ENCODE data around the gene GJC1. TPM values are rescaled to one million over a fixed set of nuclear protein-coding genes. Genes with fewer than 3 reads are reported as not detected.

GJC1 gene
- total RNA-seq, 1 experiment from 2014 or later, result 31.6 TPM

DNA sequence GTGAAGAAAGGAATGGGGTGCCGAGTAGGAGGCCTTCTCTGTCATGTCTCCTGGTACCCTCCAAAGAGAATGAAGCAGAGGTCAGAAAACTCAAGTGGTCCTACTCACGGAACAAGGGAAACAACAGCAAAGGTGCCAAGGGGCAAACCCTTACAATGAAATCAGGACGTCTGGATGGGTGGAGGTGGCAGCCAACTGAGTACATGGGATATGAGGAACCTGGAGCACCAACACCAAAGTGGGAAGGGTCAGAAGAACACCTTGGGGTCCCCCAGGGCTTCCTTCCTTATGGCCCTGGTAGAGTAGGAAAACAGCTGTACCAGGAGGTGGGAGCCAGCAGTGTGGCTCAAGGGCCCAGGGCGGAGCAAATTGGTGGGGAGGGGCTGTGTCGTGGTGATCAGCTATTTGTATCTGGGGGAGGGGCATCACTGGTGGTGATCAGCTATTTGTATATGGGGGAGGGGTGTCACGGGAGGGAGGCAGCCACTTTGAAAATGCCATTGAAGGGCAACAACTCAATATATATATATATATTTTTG, 18.2 kb upstream of the GJC1 start:
- intact Hi-C loops (cut with micrococcal nuclease; ENCODE audit: unreplicated experiment), result no loop called here
- TF ChIP-seq, protein P1, sequence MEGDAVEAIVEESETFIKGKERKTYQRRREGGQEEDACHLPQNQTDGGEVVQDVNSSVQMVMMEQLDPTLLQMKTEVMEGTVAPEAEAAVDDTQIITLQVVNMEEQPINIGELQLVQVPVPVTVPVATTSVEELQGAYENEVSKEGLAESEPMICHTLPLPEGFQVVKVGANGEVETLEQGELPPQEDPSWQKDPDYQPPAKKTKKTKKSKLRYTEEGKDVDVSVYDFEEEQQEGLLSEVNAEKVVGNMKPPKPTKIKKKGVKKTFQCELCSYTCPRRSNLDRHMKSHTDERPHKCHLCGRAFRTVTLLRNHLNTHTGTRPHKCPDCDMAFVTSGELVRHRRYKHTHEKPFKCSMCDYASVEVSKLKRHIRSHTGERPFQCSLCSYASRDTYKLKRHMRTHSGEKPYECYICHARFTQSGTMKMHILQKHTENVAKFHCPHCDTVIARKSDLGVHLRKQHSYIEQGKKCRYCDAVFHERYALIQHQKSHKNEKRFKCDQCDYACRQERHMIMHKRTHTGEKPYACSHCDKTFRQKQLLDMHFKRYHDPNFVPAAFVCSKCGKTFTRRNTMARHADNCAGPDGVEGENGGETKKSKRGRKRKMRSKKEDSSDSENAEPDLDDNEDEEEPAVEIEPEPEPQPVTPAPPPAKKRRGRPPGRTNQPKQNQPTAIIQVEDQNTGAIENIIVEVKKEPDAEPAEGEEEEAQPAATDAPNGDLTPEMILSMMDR (conservative IDR thresholded peaks at IDR 0.05; ENCODE audit: low read depth, low read length), result no peak
- no peak for TF ChIP-seq EZH2 (IDR thresholded peaks at IDR 0.05; ENCODE audit: borderline replicate concordance, low read depth, low read length, poor library complexity, severe bottlenecking)
- DNase-seq (ENCODE audit: low spot score), result no peak
- H3K27me3 ChIP-seq (replicated peaks; ENCODE audit: insufficient read depth, low read depth, low read length, poor library complexity), result no peaks in the 10 kb centered on the region
- ChIA-PET CTCF (no interaction called here), POLR2A (ENCODE audit: low non-redundant PET) (no interaction called here)
- no peak overlapping the region for H3K27ac ChIP-seq (ENCODE audit: low read depth, low read length, poor library complexity, severe bottlenecking)
- H3K9me3 ChIP-seq (ENCODE audit: low read depth, low read length, poor library complexity, severe bottlenecking), result no peaks in the 10 kb centered on the region
- H3K4me1 ChIP-seq (ENCODE audit: insufficient read depth, low read length, poor library complexity, severe bottlenecking), result no peaks in the 10 kb centered on the region
- no peak overlapping the region for H3K4me3 ChIP-seq (ENCODE audit: low read depth, low read length, poor library complexity, severe bottlenecking)
- H3K36me3 ChIP-seq (ENCODE audit: insufficient read depth, low read length, poor library complexity, severe bottlenecking), result peaks cover 6% of the 10 kb centered on the region
- no TSS peak for BruUV-seq (replicated peaks)

DNA sequence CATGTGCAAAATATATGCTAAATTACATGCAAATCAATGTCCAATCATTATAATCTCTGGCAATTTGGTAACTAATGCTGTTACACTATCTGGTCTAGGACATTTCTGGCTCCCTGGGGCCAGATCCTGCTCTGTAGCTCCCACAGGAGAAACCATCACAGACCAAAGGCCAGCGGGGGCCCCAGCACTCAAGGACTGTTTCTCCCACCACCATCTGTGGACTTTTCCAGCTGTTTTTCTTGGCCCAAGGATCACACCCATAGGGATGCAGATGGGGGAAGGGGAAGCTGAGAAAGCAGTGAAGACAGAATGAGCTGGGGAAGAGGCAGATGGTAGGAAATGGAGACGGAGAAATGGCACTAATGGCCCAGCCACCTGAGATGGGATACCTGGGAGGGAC, 17.5 kb upstream of the GJC1 start, which contains the start of gene HIGD1B:
Gene HIGD1B, plus strand, starts transcription at position 298 of the 400 bp plus-strand sequence. CDS start 270 bp downstream, outside the sequence.
- CTCF ChIA-PET, result no interaction called here
- BruUV-seq (replicated peaks), result no TSS peak

DNA sequence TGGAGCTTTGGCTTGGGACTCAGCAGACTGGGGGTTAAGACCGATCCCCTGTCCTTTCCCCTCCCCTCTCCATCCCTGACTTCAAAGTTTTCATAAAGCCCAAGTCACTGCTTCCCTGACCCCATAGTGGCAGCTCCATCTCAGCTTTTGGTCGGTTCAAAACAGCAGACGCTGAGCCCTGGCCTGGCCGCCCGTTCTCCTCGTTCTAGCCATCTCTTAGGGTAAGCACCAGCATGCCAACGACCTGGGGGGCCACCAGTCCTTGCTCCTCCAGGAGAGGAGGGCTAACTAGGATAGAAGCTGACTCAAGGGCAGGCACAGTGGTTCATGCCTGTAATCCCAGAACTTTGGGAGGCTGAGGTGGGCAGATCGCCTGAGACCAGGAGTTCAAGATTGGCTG, 16.1 kb upstream of the GJC1 start:
- BruUV-seq (replicated peaks), result no TSS peak
- ChIA-PET CTCF (no interaction called here), POLR2A (ENCODE audit: low non-redundant PET) (no interaction called here)
- no peaks in the 10 kb centered on the region for H3K27me3 ChIP-seq (replicated peaks; ENCODE audit: insufficient read depth, low read depth, low read length, poor library complexity)
- TF ChIP-seq, protein P1 (conservative IDR thresholded peaks at IDR 0.05; ENCODE audit: low read depth, low read length), result no peak
- no peak for TF ChIP-seq EZH2 (IDR thresholded peaks at IDR 0.05; ENCODE audit: borderline replicate concordance, low read depth, low read length, poor library complexity, severe bottlenecking)
- H3K27ac ChIP-seq (ENCODE audit: low read depth, low read length, poor library complexity, severe bottlenecking), result no peak overlapping the region
- intact Hi-C loops (cut with micrococcal nuclease; ENCODE audit: unreplicated experiment), result no loop called here
- no peaks in the 10 kb centered on the region for H3K9me3 ChIP-seq (ENCODE audit: low read depth, low read length, poor library complexity, severe bottlenecking)
- no peak for DNase-seq (ENCODE audit: low spot score)
- no peaks in the 10 kb centered on the region for H3K4me1 ChIP-seq (ENCODE audit: insufficient read depth, low read length, poor library complexity, severe bottlenecking)
- H3K36me3 ChIP-seq (ENCODE audit: insufficient read depth, low read length, poor library complexity, severe bottlenecking), result peaks cover 2% of the 10 kb centered on the region
- H3K4me3 ChIP-seq (ENCODE audit: low read depth, low read length, poor library complexity, severe bottlenecking), result no peak overlapping the region

More for the DNA sequence above, 17.5 kb upstream of the GJC1 start, which contains the start of gene HIGD1B:
- H3K36me3 ChIP-seq (ENCODE audit: insufficient read depth, low read length, poor library complexity, severe bottlenecking), result peaks cover 2% of the 10 kb centered on the region
- no peaks in the 10 kb centered on the region for H3K27me3 ChIP-seq (replicated peaks; ENCODE audit: insufficient read depth, low read depth, low read length, poor library complexity)
- POLR2A ChIA-PET (ENCODE audit: low non-redundant PET), result no interaction called here
- H3K9me3 ChIP-seq (ENCODE audit: low read depth, low read length, poor library complexity, severe bottlenecking), result no peaks in the 10 kb centered on the region
- H3K4me1 ChIP-seq (ENCODE audit: insufficient read depth, low read length, poor library complexity, severe bottlenecking), result no peaks in the 10 kb centered on the region
- intact Hi-C loops (cut with micrococcal nuclease; ENCODE audit: unreplicated experiment), result no loop called here
- no peak for TF ChIP-seq EZH2 (IDR thresholded peaks at IDR 0.05; ENCODE audit: borderline replicate concordance, low read depth, low read length, poor library complexity, severe bottlenecking)
- DNase-seq (ENCODE audit: low spot score), result no peak
- H3K27ac ChIP-seq (ENCODE audit: low read depth, low read length, poor library complexity, severe bottlenecking), result no peak within 1 kb of the TSS
- H3K4me3 ChIP-seq (ENCODE audit: low read depth, low read length, poor library complexity, severe bottlenecking), result no peak within 1 kb of the TSS

DNA sequence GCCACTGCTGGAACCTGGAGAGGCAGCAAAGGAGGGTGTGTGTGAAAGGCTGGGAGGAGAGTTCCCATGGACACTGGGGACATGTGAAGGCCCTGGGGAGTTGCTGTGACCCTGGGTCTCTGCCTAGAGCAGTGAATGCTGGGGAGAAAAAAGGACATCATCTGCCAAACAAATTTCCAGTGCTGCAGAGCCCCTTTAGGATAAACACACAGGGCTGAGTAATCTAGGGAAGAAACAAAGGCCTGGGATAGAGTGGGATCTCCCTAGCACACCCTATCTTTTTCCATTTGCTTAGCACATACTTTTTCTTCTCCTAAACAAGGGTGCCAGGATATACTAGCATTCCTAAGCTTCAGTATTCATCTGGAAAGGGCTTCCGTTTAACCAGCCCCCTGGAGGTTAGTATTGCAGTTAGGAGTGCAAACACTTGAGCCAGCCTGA, 14.3 kb upstream of the GJC1 start:
- no peak for DNase-seq (ENCODE audit: low spot score)
- no peak for TF ChIP-seq EZH2 (IDR thresholded peaks at IDR 0.05; ENCODE audit: borderline replicate concordance, low read depth, low read length, poor library complexity, severe bottlenecking)
- TF ChIP-seq, protein P1 (conservative IDR thresholded peaks at IDR 0.05; ENCODE audit: low read depth, low read length), result no peak

More for the DNA sequence above, 14.3 kb upstream of the GJC1 start:
- H3K9me3 ChIP-seq (ENCODE audit: low read depth, low read length, poor library complexity, severe bottlenecking), result no peaks in the 10 kb centered on the region
- H3K4me1 ChIP-seq (ENCODE audit: insufficient read depth, low read length, poor library complexity, severe bottlenecking), result no peaks in the 10 kb centered on the region
- POLR2A ChIA-PET (ENCODE audit: low non-redundant PET), result no interaction called here
- no peaks in the 10 kb centered on the region for H3K27me3 ChIP-seq (replicated peaks; ENCODE audit: insufficient read depth, low read depth, low read length, poor library complexity)
- no peak overlapping the region for H3K27ac ChIP-seq (ENCODE audit: low read depth, low read length, poor library complexity, severe bottlenecking)
- H3K36me3 ChIP-seq (ENCODE audit: insufficient read depth, low read length, poor library complexity, severe bottlenecking), result no peaks in the 10 kb centered on the region
- H3K4me3 ChIP-seq (ENCODE audit: low read depth, low read length, poor library complexity, severe bottlenecking), result no peak overlapping the region
- intact Hi-C loops (cut with micrococcal nuclease; ENCODE audit: unreplicated experiment), result no loop called here
- CTCF ChIA-PET, result no interaction called here
- no TSS peak for BruUV-seq (replicated peaks)
